Neural progenitor cell (in vitro differentiated cells): Measurements from ENCODE around the gene ATF6. TPM values are rescaled to one million over a fixed set of nuclear protein-coding genes. Genes with fewer than 3 reads are reported as not detected.

Experiments used
- DNase-seq: peaks from one replicate; pipeline ENCODE4 v3.0.0-alpha.2; 2016; ENCODE audit warnings: low spot score
- H2AFZ ChIP-seq: fragments of 200-600 bp; sonication (generic); replicated peaks from 2 replicates; pipeline ENCODE4 v1.6.1; 2016; ENCODE audit warnings: antibody characterized with exemption
- H3F3A ChIP-seq: fragments of 200-600 bp; sonication (generic); 2 replicates; pipeline ENCODE4 v1.6.1; 2016; ENCODE audit warnings: antibody characterized with exemption, low read depth
- H3K27ac ChIP-seq: fragments of 200-600 bp; sonication (generic); 2 replicates; pipeline ENCODE4 v1.5.1; 2016; ENCODE audit warnings: mild to moderate bottlenecking
- H3K27me3 ChIP-seq: fragments of 200-600 bp; sonication (generic); 2 replicates; pipeline ENCODE4 v1.6.1; 2016; ENCODE audit warnings: mild to moderate bottlenecking, moderate library complexity
- H3K36me3 ChIP-seq: fragments of 200-600 bp; sonication (generic); 2 replicates; pipeline ENCODE4 v1.5.1; 2016
- H3K4me1 ChIP-seq: fragments of 200-600 bp; sonication (generic); 2 replicates; pipeline ENCODE4 v1.6.1; 2016; ENCODE audit warnings: mixed run types
- H3K4me2 ChIP-seq: fragments of 200-600 bp; sonication (generic); 2 replicates; pipeline ENCODE4 v1.6.1; 2016
- H3K4me3 ChIP-seq: fragments of 200-600 bp; sonication (generic); 2 replicates; pipeline ENCODE4 v1.5.1; 2016
- H3K79me2 ChIP-seq: fragments of 200-600 bp; sonication (generic); 2 replicates; pipeline ENCODE4 v1.6.1; 2016; ENCODE audit warnings: low read depth
- H3K9ac ChIP-seq: fragments of 200-600 bp; sonication (generic); 2 replicates; pipeline ENCODE4 v1.6.1; 2016
- H3K9me3 ChIP-seq: fragments of 200-600 bp; sonication (generic); 2 replicates; pipeline ENCODE4 v1.5.1; 2016; ENCODE audit warnings: low read depth
- H4K20me1 ChIP-seq: fragments of 200-600 bp; sonication (generic); 2 replicates; pipeline ENCODE4 v1.6.1; 2016; ENCODE audit warnings: low read depth
- H3K27ac Mint-ChIP-seq: 3 replicates; pipeline ENCODE4 v1.8.0; 2021; ENCODE audit warnings: mixed read lengths
- H3K27me3 Mint-ChIP-seq: 2 replicates; pipeline ENCODE4 v1.8.0; 2022; ENCODE audit warnings: low read depth, mild to moderate bottlenecking, inconsistent platforms, moderate library complexity, mixed read lengths; ENCODE audit not compliant: insufficient read depth
- H3K36me3 Mint-ChIP-seq: 3 replicates; pipeline ENCODE4 v1.8.0; 2021; ENCODE audit warnings: mixed read lengths
- H3K4me1 Mint-ChIP-seq: 3 replicates; pipeline ENCODE4 v1.8.0; 2021; ENCODE audit warnings: mixed read lengths
- H3K4me3 Mint-ChIP-seq: 3 replicates; pipeline ENCODE4 v1.8.0; 2021; ENCODE audit warnings: mild to moderate bottlenecking, moderate library complexity, mixed read lengths
- H3K9me3 Mint-ChIP-seq: 3 replicates; pipeline ENCODE4 v1.8.0; 2020; ENCODE audit warnings: mixed read lengths
- CTCF ChIP-seq: fragments of 200-600 bp; sonication (generic); IDR thresholded peaks from 2 replicates; pipeline ENCODE4 v1.5.1; 2017; ENCODE audit warnings: antibody characterized with exemption, mild to moderate bottlenecking
- EZH2 ChIP-seq: fragments of 200-600 bp; sonication (generic); IDR thresholded peaks from 2 replicates; pipeline ENCODE4 v1.6.1; 2017; ENCODE audit warnings: antibody characterized with exemption, mild to moderate bottlenecking, moderate library complexity
- EZH2phosphoT487 ChIP-seq: fragments of 200-600 bp; sonication (generic); IDR thresholded peaks from 2 replicates; pipeline ENCODE4 v1.6.1; 2017; ENCODE audit warnings: antibody characterized with exemption
- total RNA-seq: library from RNA; depleted of rRNA; stranded (reverse); fragments of >200 nt; gene quantifications from 2 replicates; pipeline ENCODE4 v1.2.3, GENCODE V29; 2015; ENCODE audit warnings: low replicate concordance

The ATF6 gene
- total RNA-seq, 1 donor from 2014 or later = 31.7 TPM

DNA sequence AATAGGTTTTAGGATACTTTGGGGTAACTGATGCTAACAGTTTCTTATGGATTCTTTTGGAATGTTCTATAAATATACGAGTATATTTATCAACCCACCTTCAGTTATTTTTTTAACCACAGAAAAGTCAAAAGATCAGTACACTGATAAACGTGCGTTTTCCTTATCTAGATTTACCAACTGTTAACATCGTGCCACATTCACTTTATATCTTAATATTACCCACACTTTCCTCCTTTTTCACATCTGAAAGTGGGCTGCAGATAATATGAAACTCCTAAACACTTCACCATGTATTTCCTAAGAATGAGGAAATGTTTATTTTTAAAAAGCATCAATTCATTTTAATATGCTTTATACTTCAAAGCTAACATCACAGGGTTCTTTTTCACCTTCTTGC, 7.7 kb downstream of the ATF6 start:
- H3K9me3 ChIP-seq = no peaks in the 10 kb centered on the region
- Mint-ChIP-seq H3K27ac (no peak overlapping the region), H3K36me3 (no peaks in the 10 kb centered on the region), H3K4me3 (no peak overlapping the region), H3K9me3 (no peaks in the 10 kb centered on the region), H3K4me1 (no peaks in the 10 kb centered on the region), H3K27me3 (no peaks in the 10 kb centered on the region)
- no peaks in the 10 kb centered on the region for H3K36me3 ChIP-seq
- no peak for DNase-seq
- H3K9ac ChIP-seq = no peak overlapping the region
- TF ChIP-seq EZH2 = no peak
- TF ChIP-seq EZH2phosphoT487 = no peak
- TF ChIP-seq CTCF = no peak
- no peaks in the 10 kb centered on the region for H3F3A ChIP-seq
- no peak overlapping the region for H2AFZ ChIP-seq
- H3K79me2 ChIP-seq = peaks cover 18% of the 10 kb centered on the region
- H3K4me3 ChIP-seq = no peak overlapping the region
- H3K4me2 ChIP-seq = no peak overlapping the region
- no peaks in the 10 kb centered on the region for H3K27me3 ChIP-seq
- no peaks in the 10 kb centered on the region for H4K20me1 ChIP-seq
- H3K4me1 ChIP-seq = no peaks in the 10 kb centered on the region
- no peak overlapping the region for H3K27ac ChIP-seq

GRCh38 chr1:161777261-161777660, 11.1 kb downstream of the ATF6 start:
- Histone ChIP-seq H3K4me2 (no peak overlapping the region), H2AFZ (no peak overlapping the region), H3K79me2 (peaks cover 3% of the 10 kb centered on the region), H3K4me3 (no peak overlapping the region), H3K36me3 (no peaks in the 10 kb centered on the region), H3K9ac (no peak overlapping the region), H3K27me3 (no peaks in the 10 kb centered on the region), H3K9me3 (no peaks in the 10 kb centered on the region), H4K20me1 (no peaks in the 10 kb centered on the region), H3K27ac (no peak overlapping the region), H3K4me1 (no peaks in the 10 kb centered on the region), H3F3A (no peaks in the 10 kb centered on the region)
- no peak overlapping the region for H3K4me3 Mint-ChIP-seq
- H3K9me3 Mint-ChIP-seq = no peaks in the 10 kb centered on the region
- no peaks in the 10 kb centered on the region for H3K27me3 Mint-ChIP-seq
- no peak overlapping the region for H3K27ac Mint-ChIP-seq
- no peak for DNase-seq
- no peaks in the 10 kb centered on the region for H3K36me3 Mint-ChIP-seq
- TF ChIP-seq CTCF (no peak), EZH2 (no peak)
- no peaks in the 10 kb centered on the region for H3K4me1 Mint-ChIP-seq

DNA sequence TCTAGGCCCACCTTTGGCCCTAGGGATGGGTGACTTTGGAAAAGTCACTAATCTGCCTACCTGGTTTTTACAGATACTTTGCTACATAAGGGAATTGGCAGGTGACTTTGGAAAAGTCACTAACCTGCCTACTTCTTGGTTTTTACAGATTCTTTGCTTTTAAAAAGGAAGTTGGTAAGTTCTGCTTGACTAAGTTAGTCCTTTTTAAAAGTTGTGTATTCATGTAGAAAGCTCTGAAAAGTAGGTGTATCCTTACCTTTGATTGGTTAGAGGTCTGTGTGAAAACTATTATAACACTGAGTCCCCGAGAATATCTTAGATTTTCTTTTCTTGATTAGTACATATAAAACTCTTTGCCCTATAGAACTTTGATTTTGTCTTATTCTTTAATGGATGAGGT, 12.4 kb downstream of the ATF6 start:
- Histone ChIP-seq H2AFZ (no peak overlapping the region), H3K9ac (no peak overlapping the region), H3K27me3 (no peaks in the 10 kb centered on the region), H3K4me2 (no peak overlapping the region), H3F3A (no peaks in the 10 kb centered on the region), H3K4me3 (no peak overlapping the region), H3K36me3 (no peaks in the 10 kb centered on the region), H3K4me1 (no peaks in the 10 kb centered on the region), H3K27ac (no peak overlapping the region), H3K9me3 (no peaks in the 10 kb centered on the region), H3K79me2 (peaks cover 3% of the 10 kb centered on the region), H4K20me1 (no peaks in the 10 kb centered on the region)
- DNase-seq = no peak
- no peaks in the 10 kb centered on the region for H3K36me3 Mint-ChIP-seq
- no peak overlapping the region for H3K27ac Mint-ChIP-seq
- H3K9me3 Mint-ChIP-seq = no peaks in the 10 kb centered on the region
- TF ChIP-seq EZH2phosphoT487 (no peak), EZH2 (no peak), CTCF (no peak)
- no peak overlapping the region for H3K4me3 Mint-ChIP-seq
- no peaks in the 10 kb centered on the region for H3K4me1 Mint-ChIP-seq
- H3K27me3 Mint-ChIP-seq = no peaks in the 10 kb centered on the region

- no peaks in the 10 kb centered on the region for H3K9me3 Mint-ChIP-seq
- Histone ChIP-seq H3K27me3 (no peaks in the 10 kb centered on the region), H3K79me2 (peaks cover 3% of the 10 kb centered on the region), H3K36me3 (no peaks in the 10 kb centered on the region), H4K20me1 (no peaks in the 10 kb centered on the region), H3K4me3 (no peak overlapping the region), H3K4me2 (no peak overlapping the region), H2AFZ (no peak overlapping the region), H3K4me1 (no peaks in the 10 kb centered on the region), H3K27ac (no peak overlapping the region), H3K9me3 (no peaks in the 10 kb centered on the region), H3K9ac (no peak overlapping the region), H3F3A (no peaks in the 10 kb centered on the region)
- H3K27ac Mint-ChIP-seq = no peak overlapping the region
- no peak for DNase-seq
- H3K36me3 Mint-ChIP-seq = no peaks in the 10 kb centered on the region
- H3K27me3 Mint-ChIP-seq = no peaks in the 10 kb centered on the region
- H3K4me3 Mint-ChIP-seq = no peak overlapping the region
- no peaks in the 10 kb centered on the region for H3K4me1 Mint-ChIP-seq
- TF ChIP-seq EZH2 (no peak), EZH2phosphoT487 (no peak), CTCF (no peak)
Observed at GRCh38 chr1:161779393-161779792, 13.3 kb downstream of the ATF6 start.
